GM12891 (cell line): ENCODE data around the gene ARHGAP12.

Source experiments
- DNase-seq: peaks from one replicate; pipeline ENCODE4 v3.0.0; 2011; ENCODE audit warnings: low spot score; ENCODE audit not compliant: insufficient read length
- FAIRE-seq: peaks from 2 replicates; lab custom pipeline; 2011; peaks lifted over from hg19 to GRCh38; lab: Jason Lieb, UNC
- PAX5 ChIP-seq: IDR thresholded peaks from 2 replicates; pipeline ENCODE4 v1.6.1; 2011; ENCODE audit warnings: low read length, moderate library complexity, mild to moderate bottlenecking; ENCODE audit not compliant: insufficient read depth, severe bottlenecking
- POLR2A ChIP-seq: IDR thresholded peaks from 2 replicates; pipeline ENCODE4 v1.6.1; 2011; ENCODE audit warnings: low read depth, low read length, control low read depth
- POLR2AphosphoS5 ChIP-seq: IDR thresholded peaks from 2 replicates; pipeline ENCODE4 v1.6.1; 2011; ENCODE audit warnings: low read depth, low read length, control low read depth
- POU2F2 ChIP-seq: IDR thresholded peaks from 2 replicates; pipeline ENCODE4 v1.6.1; 2011; ENCODE audit warnings: low read depth, mild to moderate bottlenecking, control low read depth, low read length, moderate library complexity
- SPI1 ChIP-seq: IDR thresholded peaks from 2 replicates; pipeline ENCODE4 v1.6.1; 2011; ENCODE audit warnings: low read depth, low read length, control low read depth
- TAF1 ChIP-seq: IDR thresholded peaks from 2 replicates; pipeline ENCODE4 v1.6.1; 2011; ENCODE audit warnings: low read depth, low read length, control low read depth

ARHGAP12 gene

DNA sequence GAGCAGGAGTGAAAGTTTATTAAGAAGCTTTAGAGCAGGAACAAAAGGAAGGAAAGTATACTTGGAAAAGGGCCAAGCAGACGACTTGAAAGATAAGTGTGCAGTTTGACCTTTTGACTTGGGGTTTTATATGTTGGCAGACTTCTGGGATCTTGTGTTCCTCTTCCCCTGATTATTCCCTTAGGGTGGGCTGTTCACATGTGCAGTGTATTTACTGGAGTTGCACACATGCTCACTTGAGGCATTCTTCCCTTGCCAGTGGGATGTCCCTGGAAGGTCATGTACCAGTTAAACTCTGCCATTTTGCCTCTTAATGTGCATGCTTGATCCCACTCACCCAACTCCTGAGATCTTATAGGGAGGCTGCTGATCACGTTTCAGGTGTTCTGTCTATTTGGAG lies 23.4 kb upstream of the ARHGAP12 start:
- TF ChIP-seq POLR2AphosphoS5 (no peak), TAF1 (no peak), PAX5 (no peak)
- FAIRE-seq (no peak), DNase-seq (no peak)

- FAIRE-seq (no peak), DNase-seq (no peak)
- TF ChIP-seq POLR2A (no peak), POU2F2 (no peak), POLR2AphosphoS5 (no peak), SPI1 (no peak), PAX5 (no peak), TAF1 (no peak)
Observed at GRCh38 chr10:31949266-31949665, 20.6 kb upstream of the ARHGAP12 start.

DNA sequence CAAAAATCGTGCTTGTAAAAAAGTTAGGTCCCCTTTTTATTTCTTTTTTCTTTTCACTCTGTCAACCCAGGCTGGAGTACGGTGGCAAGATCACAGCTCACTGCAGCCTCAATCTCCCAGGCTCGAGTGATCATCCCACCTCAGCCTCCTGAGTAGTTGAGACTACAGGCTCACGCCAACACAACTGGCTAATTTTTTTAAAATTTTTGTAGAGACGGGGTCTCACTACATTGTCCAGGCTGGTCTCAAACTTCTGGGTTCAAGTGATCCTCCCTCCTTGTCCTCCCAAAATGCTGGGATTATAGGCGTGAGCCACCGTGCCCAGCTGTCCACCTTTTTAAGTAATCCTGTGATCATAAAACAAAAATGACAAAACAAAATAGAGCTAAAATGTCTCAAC lies 19.4 kb upstream of the ARHGAP12 start:
- no peak for DNase-seq
- FAIRE-seq, result no peak
- TF ChIP-seq PAX5 (no peak), TAF1 (no peak), SPI1 (no peak), POLR2AphosphoS5 (no peak), POU2F2 (no peak), POLR2A (no peak)

DNA sequence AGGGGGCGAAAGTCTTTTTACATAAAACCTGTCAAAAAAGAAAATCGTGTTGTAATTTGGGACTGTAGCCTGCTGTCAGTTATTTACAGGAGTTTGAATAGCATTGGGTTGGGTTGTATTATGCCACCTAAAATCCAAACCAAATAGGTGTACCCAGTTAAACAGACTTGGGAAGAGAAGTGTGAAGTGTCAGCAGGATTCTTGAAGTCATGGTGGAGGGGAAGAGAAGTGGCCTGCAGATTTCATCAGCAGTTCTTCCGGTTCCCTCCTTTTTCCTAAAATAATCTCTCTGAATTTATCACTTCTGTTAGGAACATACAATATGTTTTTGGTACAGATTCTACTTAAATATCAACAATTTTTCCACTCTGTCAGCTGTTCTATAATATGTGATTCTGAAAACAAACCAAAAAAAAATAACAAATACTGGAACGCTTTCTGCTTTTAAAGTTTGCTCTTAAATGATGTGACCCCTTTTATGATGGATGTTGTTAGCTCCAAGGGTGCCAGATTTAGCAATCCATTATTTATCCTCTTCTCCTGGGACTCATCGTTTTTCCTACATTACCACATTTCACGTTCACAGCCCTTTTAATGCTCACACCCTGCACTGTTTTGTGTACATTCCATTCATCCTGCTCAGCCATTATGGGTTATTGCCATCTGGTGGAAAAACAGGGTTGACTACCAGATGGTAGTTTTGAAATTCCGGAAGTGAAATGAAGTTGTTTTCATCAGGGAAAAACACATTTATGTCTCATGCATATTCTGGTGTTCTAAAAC lies 18.7 kb upstream of the ARHGAP12 start:
- TF ChIP-seq POLR2AphosphoS5 (no peak), SPI1 (no peak), POU2F2 (no peak)
- DNase-seq (no peak), FAIRE-seq (no peak)

DNA sequence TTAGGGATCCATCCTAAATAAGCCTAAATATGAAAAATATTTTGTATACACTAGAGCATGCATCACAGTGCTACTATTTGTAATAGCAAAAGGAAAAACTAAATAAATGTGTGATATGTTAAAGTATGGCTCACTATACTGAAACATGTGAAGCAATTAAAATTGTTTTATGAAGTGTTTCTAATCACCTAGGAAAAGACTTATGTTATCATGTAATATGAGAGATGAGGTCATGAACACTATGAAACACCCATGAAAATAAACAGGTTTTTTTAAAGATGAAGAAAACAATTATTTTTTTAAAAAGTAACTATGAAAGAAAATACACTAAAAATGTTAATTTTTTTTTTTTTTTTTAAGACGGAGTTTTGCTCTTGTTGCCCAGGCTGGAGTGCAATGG lies 16.8 kb upstream of the ARHGAP12 start:
- DNase-seq (no peak), FAIRE-seq (no peak)
- no peak for TF ChIP-seq SPI1
- no peak for TF ChIP-seq POLR2A
- no peak for TF ChIP-seq PAX5
- TF ChIP-seq TAF1, result no peak
- no peak for TF ChIP-seq POLR2AphosphoS5
- no peak for TF ChIP-seq POU2F2

DNA sequence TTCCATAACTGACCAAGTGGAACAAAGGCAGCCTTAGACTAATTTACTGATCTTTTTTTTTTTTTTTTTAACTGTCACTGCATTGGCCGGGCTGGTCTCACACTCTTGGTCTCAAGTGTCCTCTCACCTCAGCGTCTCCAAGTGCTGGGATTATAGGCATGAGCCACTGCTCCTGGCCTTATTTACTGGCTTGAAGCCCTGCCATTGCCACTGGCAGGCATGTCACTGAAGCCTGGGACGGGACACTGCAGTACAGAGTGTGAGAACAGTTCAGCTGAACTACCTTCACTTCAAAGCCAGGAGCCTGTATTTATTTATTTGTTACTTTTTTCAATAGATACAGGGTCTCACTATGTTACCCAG lies 15.4 kb upstream of the ARHGAP12 start:
- DNase-seq (no peak), FAIRE-seq (no peak)
- TF ChIP-seq PAX5 (no peak), POU2F2 (no peak), POLR2A (no peak), SPI1 (no peak), POLR2AphosphoS5 (no peak), TAF1 (no peak)

DNA sequence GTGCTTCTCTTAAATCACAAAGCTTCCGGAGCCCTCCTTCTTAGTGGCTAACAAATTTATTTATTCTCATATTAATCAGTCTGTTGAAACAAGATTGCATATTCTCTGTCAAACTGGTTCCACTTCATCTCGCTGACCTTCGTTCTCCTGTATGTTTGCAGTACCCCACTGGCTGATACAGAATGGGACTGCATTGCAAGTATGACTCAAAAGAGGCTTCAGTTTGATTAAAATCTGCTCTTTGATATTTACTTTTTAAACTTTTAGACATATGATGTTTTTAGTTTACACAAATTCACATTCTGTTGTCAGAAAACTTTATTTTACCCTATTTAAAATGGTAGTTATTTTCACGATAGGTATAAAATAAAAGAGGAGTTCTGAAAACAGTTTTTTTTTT lies 14.3 kb upstream of the ARHGAP12 start:
- DNase-seq, result no peak
- FAIRE-seq, result no peak
- TF ChIP-seq TAF1 (no peak), POLR2AphosphoS5 (no peak), POU2F2 (no peak), SPI1 (no peak), PAX5 (no peak)

DNA sequence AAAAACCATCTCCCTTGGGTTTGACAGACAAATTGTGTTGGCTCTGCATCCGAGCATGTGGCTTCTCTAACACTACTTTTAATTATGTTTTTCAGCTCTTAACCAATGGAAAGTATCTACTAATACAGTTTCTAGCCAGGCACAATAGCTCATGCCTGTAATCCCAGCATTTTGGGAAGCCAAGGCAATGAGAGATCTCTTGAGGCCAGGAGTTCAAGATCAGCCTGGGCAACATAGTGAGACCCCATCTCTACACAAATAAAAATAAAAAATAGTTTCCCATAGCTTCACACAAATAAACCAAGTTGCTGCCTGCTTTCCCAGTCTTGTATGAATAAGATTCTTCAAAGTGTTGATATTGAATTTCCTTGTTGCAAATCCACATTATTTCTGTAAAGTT lies 13.8 kb upstream of the ARHGAP12 start:
- TF ChIP-seq POU2F2, result no peak
- TF ChIP-seq SPI1, result no peak
- no peak for TF ChIP-seq TAF1
- no peak for TF ChIP-seq POLR2AphosphoS5
- no peak for TF ChIP-seq POLR2A
- no peak for TF ChIP-seq PAX5
- FAIRE-seq (no peak), DNase-seq (no peak)

- no peak for FAIRE-seq
- DNase-seq, result no peak
- no peak for TF ChIP-seq TAF1
- TF ChIP-seq PAX5, result no peak
- no peak for TF ChIP-seq POLR2AphosphoS5
- no peak for TF ChIP-seq SPI1
- TF ChIP-seq POLR2A, result no peak
- TF ChIP-seq POU2F2, result no peak
Observed at GRCh38 chr10:31940839-31941653, 12.4 kb upstream of the ARHGAP12 start.
